GM18873 (cell line): ENCODE results near the gene ZNF804A.

Experiments
- ATAC-seq: cut with Tn5 transposase; IDR thresholded peaks from one replicate; pipeline ENCODE4 v1.9.1; 2021; ENCODE audit warnings: mild to moderate bottlenecking, moderate library complexity, moderate number of reproducible peaks; ENCODE audit not compliant: unreplicated experiment, low FRiP score

The ZNF804A gene

DNA sequence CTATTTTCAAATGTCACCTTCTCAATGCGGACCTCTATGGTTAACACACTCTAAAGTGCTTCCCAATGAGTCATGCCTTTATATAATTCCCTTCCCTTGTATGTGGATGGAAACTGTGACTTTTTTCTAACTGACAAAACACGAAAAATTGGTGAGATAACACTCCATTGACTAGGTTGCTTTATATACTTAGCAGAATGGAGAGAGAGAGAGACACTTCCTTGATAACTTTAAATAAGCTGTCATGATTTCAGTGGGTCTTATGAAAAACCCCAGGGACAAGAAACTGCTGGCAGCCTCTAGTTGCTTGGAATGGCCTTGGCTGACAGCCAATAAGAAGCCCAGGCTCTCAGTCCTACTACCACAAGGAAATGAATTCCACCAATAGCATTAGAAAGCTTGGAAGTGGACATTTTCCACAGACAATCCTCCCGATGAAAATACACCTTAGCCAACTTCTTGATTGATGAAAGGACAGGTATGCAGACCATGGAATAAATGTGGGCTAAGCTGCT is 322.2 kb downstream of the ZNF804A start:
- ATAC-seq, result no peak

DNA sequence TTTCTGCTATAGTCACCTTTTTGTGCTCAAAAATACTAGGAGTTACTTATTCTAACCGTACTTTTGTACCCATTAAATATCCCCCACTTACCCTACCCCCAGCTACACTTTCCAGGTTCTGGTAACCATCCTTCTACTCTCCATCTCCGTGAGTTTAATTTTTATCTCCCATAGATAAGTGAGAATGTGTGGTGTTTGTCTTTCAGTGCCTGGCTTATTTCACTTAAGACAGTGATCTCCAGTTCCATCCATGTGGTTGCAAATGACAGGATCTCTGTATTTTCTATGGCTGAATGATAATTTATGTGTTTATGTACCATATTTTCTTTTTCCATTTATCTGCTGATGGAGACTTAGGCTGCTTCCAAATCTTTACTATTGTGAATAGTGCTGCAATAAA is 323.3 kb downstream of the ZNF804A start:
- ATAC-seq, result no peak

DNA sequence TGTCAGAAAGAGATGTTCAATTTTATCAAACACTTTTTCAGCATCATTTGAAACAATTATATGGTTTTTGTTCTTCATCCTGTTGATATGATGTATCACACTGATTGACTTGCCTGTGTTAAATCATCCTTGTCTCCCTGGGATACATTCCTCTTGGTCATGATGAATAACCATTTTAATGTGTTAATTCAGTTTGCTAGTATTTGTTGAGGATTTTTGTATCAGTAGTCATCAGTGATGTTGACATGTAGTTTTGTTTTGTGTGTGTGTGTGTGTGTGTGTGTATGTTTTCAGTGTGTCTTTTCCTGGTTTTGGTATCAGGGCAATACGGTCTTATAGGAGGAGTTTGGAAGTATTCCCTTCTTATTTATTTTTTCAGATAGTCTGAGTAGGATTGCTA is 325.4 kb downstream of the ZNF804A start:
- no peak for ATAC-seq

- ATAC-seq, result no peak
These were observed 328.7 kb downstream of the ZNF804A start for GRCh38 chr2:184927040-184927439.

- no peak for ATAC-seq
These were observed 338.4 kb downstream of the ZNF804A start for GRCh38 chr2:184936761-184937160.

DNA sequence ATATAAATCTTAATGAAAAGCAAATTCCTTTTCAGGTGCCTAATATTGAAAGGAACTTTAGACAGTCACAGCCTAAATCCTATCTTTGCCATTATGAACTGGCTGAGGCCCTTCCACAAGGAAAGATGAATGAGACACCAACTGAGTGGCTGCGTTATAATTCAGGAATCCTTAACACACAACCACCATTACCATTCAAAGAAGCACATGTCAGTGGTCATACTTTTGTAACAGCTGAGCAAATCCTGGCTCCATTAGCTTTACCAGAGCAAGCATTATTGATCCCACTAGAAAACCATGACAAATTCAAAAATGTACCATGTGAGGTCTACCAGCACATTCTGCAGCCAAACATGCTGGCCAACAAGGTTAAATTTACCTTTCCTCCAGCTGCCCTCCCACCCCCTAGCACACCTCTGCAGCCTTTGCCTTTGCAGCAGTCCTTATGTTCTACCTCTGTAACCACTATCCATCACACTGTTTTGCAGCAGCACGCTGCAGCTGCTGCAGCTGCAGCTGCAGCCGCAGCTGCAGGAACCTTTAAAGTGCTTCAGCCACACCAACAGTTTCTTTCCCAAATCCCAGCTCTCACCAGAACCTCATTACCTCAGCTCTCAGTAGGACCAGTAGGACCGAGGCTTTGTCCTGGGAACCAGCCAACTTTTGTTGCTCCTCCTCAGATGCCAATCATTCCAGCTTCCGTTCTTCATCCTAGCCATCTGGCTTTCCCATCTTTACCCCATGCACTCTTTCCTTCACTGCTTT is 340.1 kb downstream of the ZNF804A start:
- ATAC-seq, result no peak

- ATAC-seq, result no peak
These were observed 347.0 kb downstream of the ZNF804A start for GRCh38 chr2:184945326-184945725.

GRCh38 chr2:184945824-184946223 is 347.5 kb downstream of the ZNF804A start:
- ATAC-seq, result no peak

GRCh38 chr2:184956856-184957255 is 358.5 kb downstream of the ZNF804A start:
- ATAC-seq, result no peak

- ATAC-seq, result no peak
These were observed 373.3 kb downstream of the ZNF804A start for GRCh38 chr2:184971546-184972068.
